OCI-LY7 (cell line): Measurements from ENCODE around the gene DET1. TPM values are rescaled to one million over a fixed set of nuclear protein-coding genes. Genes with fewer than 3 reads are reported as not detected.

Experiments used
- BruUV-seq: library from RNA; stranded (reverse); fragments of 400-500 nt; replicated peaks from 2 replicates; lab custom pipeline; 2021; lab: Mats Ljungman, UMichigan
- CTCF ChIA-PET: fragments of 300-600 bp; sonication (Branson Sonifier 250); formaldehyde crosslinking; loops from one replicate; lab custom pipeline; 2022; ENCODE audit warnings: antibody characterized with exemption; ENCODE audit not compliant: unreplicated experiment; lab: Charles Lee
- POLR2A ChIA-PET: fragments of 300-600 bp; sonication (Branson Sonifier 250); formaldehyde crosslinking; loops from one replicate; lab custom pipeline; 2022; ENCODE audit warnings: antibody characterized with exemption; lab: Charles Lee
- DNase-seq: peaks from one replicate; pipeline ENCODE4 v3.0.0-alpha.2; 2015; ENCODE audit warnings: low spot score
- H2AFZ ChIP-seq: fragments of 200-600 bp; sonication (generic), shearing (Covaris generic); 2 replicates; pipeline ENCODE4 v1.6.1; 2014; ENCODE audit warnings: mild to moderate bottlenecking, antibody characterized with exemption, low read length, moderate library complexity
- H3K27ac ChIP-seq: fragments of 200-600 bp; sonication (generic); 2 replicates; pipeline ENCODE4 v1.5.1; 2014; ENCODE audit warnings: mixed run types, low read depth, mild to moderate bottlenecking, moderate library complexity, low read length, inconsistent platforms; ENCODE audit not compliant: poor library complexity, severe bottlenecking
- H3K36me3 ChIP-seq: fragments of 200-600 bp; sonication (generic); 2 replicates; pipeline ENCODE4 v1.6.1; 2014; ENCODE audit warnings: mild to moderate bottlenecking, antibody characterized with exemption, low read length, moderate library complexity, mixed read lengths; ENCODE audit not compliant: insufficient read depth
- H3K4me1 ChIP-seq: fragments of 200-600 bp; sonication (generic); 2 replicates; pipeline ENCODE4 v1.5.1; 2014; ENCODE audit warnings: mild to moderate bottlenecking, low read length; ENCODE audit not compliant: insufficient read depth, poor library complexity, severe bottlenecking
- H3K4me2 ChIP-seq: fragments of 200-600 bp; sonication (generic); 2 replicates; pipeline ENCODE4 v1.6.1; 2014; ENCODE audit warnings: mild to moderate bottlenecking, low read length
- H3K4me3 ChIP-seq: fragments of 200-600 bp; sonication (generic); 2 replicates; pipeline ENCODE4 v1.5.1; 2014; ENCODE audit warnings: mild to moderate bottlenecking, low read depth, low read length; ENCODE audit not compliant: poor library complexity, severe bottlenecking
- H3K79me2 ChIP-seq: fragments of 200-600 bp; sonication (generic); 2 replicates; pipeline ENCODE4 v1.6.1; 2016; ENCODE audit warnings: low read depth, mild to moderate bottlenecking, low read length, moderate library complexity, mixed read lengths; ENCODE audit not compliant: insufficient read depth
- H3K9me2 ChIP-seq: fragments of 200-600 bp; sonication (generic); 2 replicates; pipeline ENCODE4 v1.6.1; 2016; ENCODE audit warnings: mild to moderate bottlenecking, low read length, mixed read lengths; ENCODE audit not compliant: insufficient read depth
- H3K9me3 ChIP-seq: fragments of 200-600 bp; sonication (generic); 2 replicates; pipeline ENCODE4 v1.6.1; 2014; ENCODE audit warnings: mild to moderate bottlenecking, mixed run types, low read length, mixed read lengths
- H4K20me1 ChIP-seq: fragments of 200-600 bp; sonication (generic); 2 replicates; pipeline ENCODE4 v1.6.1; 2014; ENCODE audit warnings: mild to moderate bottlenecking, antibody characterized with exemption, low read length, moderate library complexity, mixed read lengths; ENCODE audit not compliant: insufficient read depth
- CTCF ChIP-seq: fragments of 200-600 bp; sonication (generic); conservative IDR thresholded peaks from 2 replicates; pipeline ENCODE4 v1.5.1; 2014; ENCODE audit warnings: mild to moderate bottlenecking, antibody characterized with exemption, low read length, moderate library complexity, mixed read lengths
- EZH2phosphoT487 ChIP-seq: fragments of 200-600 bp; sonication (generic); IDR thresholded peaks from 2 replicates; pipeline ENCODE4 v1.6.1; 2018; ENCODE audit warnings: low read depth, borderline replicate concordance, mild to moderate bottlenecking, mixed run types, antibody characterized with exemption, low read length, moderate library complexity, mixed read lengths
- intact Hi-C: fragments of 100-400 bp; cut with micrococcal nuclease; formaldehyde crosslinking; loops from one replicate; pipeline ENCODE4 v1.10.0; 2022; ENCODE audit not compliant: unreplicated experiment
- total RNA-seq, 2 experiments: library from RNA; depleted of rRNA in 1 of 2; stranded (reverse); fragments of >200 nt in 1 of 2; shearing (Covaris generic) in 1 of 2; gene quantifications; 2 replicates each; pipeline ENCODE4 v1.2.3, GENCODE V29; 2014 to 2022

Gene DET1
- total RNA-seq, 2 experiments from 2014 or later, result 9.7 to 9.8 TPM

- Histone ChIP-seq H3K4me1 (no peaks in the 10 kb centered on the region), H3K79me2 (no peaks in the 10 kb centered on the region), H3K9me3 (0 out of 2 replicates have a peak, but pooled peaks cover 5% of the 10 kb centered on the region), H3K4me2 (no peak overlapping the region), H3K27ac (no peak overlapping the region), H4K20me1 (no peaks in the 10 kb centered on the region), H2AFZ (no peak overlapping the region), H3K9me2 (no peaks in the 10 kb centered on the region), H3K4me3 (no peak overlapping the region), H3K36me3 (peaks cover 6% of the 10 kb centered on the region)
- no peak for DNase-seq
- BruUV-seq, result no TSS peak
- ChIA-PET POLR2A (interaction anchor here (1.4 kb wide), 1 partner anchor 16 kb away, joined by 3 read pairs; no protein-coding TSS in a partner anchor), CTCF (no interaction called here)
- TF ChIP-seq CTCF (no peak), EZH2phosphoT487 (no peak)
- intact Hi-C loops, result no loop called here
Measured at GRCh38 chr15:88535607-88536313, 10.7 kb downstream of the DET1 start.

- CTCF ChIA-PET, result no interaction called here
- Histone ChIP-seq H3K27ac (no peak overlapping the region), H2AFZ (no peak overlapping the region)
Measured at GRCh38 chr15:88535100-88535499, 11.4 kb downstream of the DET1 start.

More at GRCh38 chr15:88535100-88535499, 11.4 kb downstream of the DET1 start:
- H3K36me3 ChIP-seq, result peaks cover 13% of the 10 kb centered on the region
- no peak overlapping the region for H3K4me3 ChIP-seq
- no peak for DNase-seq
- H4K20me1 ChIP-seq, result no peaks in the 10 kb centered on the region
- H3K9me2 ChIP-seq, result no peaks in the 10 kb centered on the region
- intact Hi-C loops, result no loop called here
- POLR2A ChIA-PET, result interaction anchor here (0.6 to 1.4 kb wide), 3 partner anchors 9 to 54 kb away, joined by 3 read pairs; no protein-coding TSS in a partner anchor
- H3K4me1 ChIP-seq, result no peaks in the 10 kb centered on the region
- H3K79me2 ChIP-seq, result no peaks in the 10 kb centered on the region
- BruUV-seq, result no TSS peak
- no peak overlapping the region for H3K4me2 ChIP-seq
- TF ChIP-seq EZH2phosphoT487, result no peak
- TF ChIP-seq CTCF, result no peak
- 0 out of 2 replicates have a peak, but pooled peaks cover 5% of the 10 kb centered on the region for H3K9me3 ChIP-seq
